Measurements from ENCODE around the gene SMIM14.

DNA sequence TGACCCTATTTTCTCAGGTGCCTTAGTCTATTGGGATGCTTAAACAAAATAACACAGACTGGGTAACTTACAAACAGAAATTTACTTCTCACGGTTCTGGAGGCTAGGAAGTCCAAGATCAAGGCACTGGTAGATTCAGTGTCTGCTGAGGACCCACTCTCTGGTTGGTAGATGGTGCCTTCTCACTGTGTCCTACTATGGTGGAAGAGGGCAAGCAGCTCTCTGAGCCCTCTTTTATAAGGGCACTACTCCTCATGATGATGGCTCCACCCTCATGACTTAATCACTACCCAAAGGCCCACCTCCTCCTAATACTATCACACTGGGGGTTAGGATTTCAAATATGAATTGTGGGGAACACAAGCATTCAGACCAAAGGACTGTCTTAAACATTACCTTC lies 11.8 kb downstream of the SMIM14 start:
- TF ChIP-seq, protein P1, sequence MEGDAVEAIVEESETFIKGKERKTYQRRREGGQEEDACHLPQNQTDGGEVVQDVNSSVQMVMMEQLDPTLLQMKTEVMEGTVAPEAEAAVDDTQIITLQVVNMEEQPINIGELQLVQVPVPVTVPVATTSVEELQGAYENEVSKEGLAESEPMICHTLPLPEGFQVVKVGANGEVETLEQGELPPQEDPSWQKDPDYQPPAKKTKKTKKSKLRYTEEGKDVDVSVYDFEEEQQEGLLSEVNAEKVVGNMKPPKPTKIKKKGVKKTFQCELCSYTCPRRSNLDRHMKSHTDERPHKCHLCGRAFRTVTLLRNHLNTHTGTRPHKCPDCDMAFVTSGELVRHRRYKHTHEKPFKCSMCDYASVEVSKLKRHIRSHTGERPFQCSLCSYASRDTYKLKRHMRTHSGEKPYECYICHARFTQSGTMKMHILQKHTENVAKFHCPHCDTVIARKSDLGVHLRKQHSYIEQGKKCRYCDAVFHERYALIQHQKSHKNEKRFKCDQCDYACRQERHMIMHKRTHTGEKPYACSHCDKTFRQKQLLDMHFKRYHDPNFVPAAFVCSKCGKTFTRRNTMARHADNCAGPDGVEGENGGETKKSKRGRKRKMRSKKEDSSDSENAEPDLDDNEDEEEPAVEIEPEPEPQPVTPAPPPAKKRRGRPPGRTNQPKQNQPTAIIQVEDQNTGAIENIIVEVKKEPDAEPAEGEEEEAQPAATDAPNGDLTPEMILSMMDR (IDR thresholded peaks at IDR 0.05): no peak
- no peak for TF ChIP-seq AFF4 (CRISPR knock-in tag; IDR thresholded peaks at IDR 0.05; ENCODE audit: borderline replicate concordance)
- no peak for TF ChIP-seq TP53 (CRISPR knock-in tag; IDR thresholded peaks at IDR 0.05)

All from WTC11 (cell line).